ENCODE results near the gene ZRANB2.

The ZRANB2 gene

DNA sequence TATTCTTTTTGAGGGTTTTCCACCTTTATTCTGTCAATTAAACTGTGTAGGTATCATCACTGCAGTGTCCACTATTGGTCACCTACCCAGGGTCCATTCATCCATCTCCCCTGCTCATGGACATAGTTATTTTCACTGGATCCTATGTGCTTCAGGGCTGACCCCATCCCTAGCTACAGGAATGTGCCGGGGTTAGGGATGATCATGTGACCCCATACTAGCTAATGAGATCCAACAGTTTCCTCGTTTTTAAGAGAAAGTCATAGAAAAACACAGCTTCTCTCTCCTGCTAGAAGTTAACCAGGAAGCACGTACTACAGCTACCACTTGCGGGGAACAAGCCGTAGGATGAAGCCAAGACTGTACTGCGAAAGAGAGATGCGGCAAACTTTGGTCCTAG lies 52.8 kb downstream of the ZRANB2 start:
- no peak for DNase-seq

DNA sequence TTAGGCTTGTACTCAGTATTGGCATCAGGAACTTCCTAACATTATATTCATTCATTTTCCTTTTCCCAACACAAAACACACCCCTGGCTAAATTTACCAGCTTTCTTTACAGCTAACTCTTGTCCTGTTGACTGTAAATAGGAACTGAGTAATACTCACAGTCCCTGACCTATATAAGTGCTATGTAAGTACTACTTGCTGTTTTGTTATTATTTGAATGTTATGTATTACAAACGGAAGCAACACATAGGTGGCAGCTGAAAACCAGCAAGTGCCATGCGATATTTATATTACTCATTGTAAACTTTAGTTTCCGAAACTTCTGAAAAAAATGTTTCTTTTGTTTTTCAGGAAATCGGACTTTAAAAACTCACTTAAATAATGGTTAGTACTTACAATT lies 54.7 kb downstream of the ZRANB2 start:
- DNase-seq: no peak

DNA sequence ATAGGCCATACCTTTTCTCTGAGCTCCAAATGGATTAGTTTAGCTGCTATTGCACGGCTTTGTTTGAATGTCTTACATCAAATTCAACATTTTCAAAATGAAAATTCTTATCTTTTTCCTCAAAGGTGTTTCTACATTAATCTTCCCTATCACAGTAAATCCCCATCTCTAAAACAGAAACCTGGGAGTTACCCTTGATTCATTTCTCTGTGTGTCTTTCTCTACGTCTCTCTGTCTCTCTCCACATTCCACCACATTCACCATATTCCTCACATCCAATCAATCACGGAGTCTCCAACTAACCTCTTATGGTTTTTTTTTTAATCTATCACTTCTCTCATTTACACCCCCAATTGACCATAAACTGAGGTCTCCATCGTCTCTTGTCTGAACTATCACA lies 57.3 kb downstream of the ZRANB2 start:
- DNase-seq: no peak

DNA sequence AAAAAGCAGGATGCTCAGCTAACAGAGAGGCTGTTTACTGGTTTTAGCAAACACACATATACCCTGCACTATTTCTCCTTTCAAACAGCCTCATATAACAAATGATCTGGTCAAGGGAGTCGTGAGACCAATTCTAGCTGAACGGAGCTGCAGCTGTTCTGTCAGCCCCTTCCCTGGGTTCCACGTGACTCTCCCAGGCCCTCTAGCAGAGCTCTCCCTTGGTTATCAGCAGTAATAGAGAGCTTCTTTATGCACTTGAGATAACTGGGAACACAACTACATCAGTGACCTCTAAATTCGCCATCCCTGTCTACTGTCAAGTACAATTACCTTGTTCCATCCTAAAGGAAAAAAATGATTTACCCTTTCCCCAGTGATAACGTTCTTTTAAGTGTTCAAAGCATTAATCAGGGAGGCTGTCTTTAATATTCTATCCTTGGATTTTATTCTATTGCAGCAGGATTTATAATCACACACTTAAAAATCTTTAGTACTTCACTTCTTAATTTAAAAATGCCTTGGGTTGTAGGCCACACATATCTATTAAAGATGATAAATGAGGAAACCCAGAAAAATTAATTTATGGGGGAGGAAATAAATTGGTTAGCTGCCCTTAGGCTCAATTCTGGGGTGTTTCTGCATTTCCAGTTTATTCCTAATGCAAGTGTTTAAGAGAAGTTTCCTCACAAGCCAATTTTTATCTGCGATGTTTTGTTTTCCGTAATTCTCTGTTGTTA lies 61.4 kb downstream of the ZRANB2 start:
- DNase-seq: no peak

DNA sequence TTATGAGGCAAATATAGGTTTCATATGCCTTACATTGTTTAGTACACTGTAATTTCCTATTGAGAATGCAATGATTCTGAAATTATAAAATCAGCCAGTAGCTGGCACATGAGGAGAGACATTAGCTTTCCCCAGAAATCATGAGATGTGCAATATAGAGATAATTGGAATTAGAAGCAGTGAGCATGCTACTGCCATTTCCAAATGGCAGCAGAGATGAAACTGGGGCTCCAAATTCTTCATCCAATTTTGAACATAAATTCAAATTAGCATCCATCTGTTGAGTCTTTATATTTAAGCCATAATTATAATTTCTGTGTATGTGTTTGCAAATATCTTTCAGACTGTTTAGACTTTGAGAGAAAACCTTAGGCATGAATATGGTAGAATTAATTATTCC lies 62.0 kb downstream of the ZRANB2 start:
- DNase-seq: no peak

DNA sequence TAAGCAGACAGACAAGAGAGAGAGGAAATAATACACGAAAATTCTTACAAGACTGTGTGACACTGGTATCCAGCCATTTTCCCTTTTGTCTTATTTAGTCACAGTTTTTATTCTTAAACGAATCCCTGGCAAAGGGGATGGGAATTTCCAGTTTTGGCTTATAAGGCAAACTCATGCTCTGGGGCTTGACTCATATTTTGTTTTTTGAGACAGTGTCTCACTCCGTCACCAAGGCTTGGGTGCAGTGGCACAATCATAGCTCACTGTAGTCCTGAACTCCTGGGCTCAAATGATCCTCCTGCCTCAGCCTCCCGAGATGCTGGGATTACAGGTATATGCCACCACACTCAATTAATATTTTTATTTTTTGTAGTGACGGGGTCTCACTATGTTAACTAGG lies 65.1 kb downstream of the ZRANB2 start:
- DNase-seq: no peak

DNA sequence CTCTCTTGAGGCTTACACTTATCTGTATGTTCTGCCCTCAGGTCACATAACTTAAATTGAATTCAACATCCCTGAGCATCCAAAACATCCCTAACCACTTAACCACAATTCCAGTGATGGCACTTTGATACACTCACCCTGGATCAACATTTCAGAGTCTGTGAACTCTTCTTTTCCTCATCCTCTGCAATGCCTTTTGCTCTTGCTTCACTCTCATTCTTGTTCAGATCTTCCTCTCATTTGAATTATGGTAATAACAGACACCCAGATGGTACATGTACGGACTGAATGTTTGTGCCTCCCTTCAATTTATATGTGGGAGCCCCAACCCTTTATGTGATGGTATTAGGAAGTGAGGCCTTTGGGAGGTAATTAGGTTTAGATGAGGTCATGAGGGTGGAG lies 66.7 kb downstream of the ZRANB2 start:
- no peak for DNase-seq

Data from right hindlimb (tissue), 1 donor.